HUES48 (cell line): ENCODE data around the gene TGFBR3.

ENCODE experiments used
- H3K27ac ChIP-seq: one replicate; pipeline ENCODE4 v1.7.0; 2013; ENCODE audit warnings: low read depth, low read length, inconsistent platforms
- H3K27me3 ChIP-seq: 2 replicates; pipeline ENCODE4 v1.6.1; 2013; ENCODE audit warnings: mild to moderate bottlenecking, low read length; ENCODE audit not compliant: control insufficient read depth, insufficient read depth
- H3K36me3 ChIP-seq: 2 replicates; pipeline ENCODE4 v1.6.1; 2013; ENCODE audit warnings: low read length; ENCODE audit not compliant: control insufficient read depth, insufficient read depth
- H3K4me1 ChIP-seq: 2 replicates; pipeline ENCODE4 v1.6.1; 2013; ENCODE audit warnings: mild to moderate bottlenecking, low read length; ENCODE audit not compliant: control insufficient read depth, insufficient read depth
- H3K4me3 ChIP-seq: 2 replicates; pipeline ENCODE4 v1.5.1; 2013; ENCODE audit warnings: mild to moderate bottlenecking, low read depth, low read length
- H3K9ac ChIP-seq: 2 replicates; pipeline ENCODE4 v1.6.1; 2013; ENCODE audit warnings: mild to moderate bottlenecking, low read depth, low read length, moderate library complexity
- H3K9me3 ChIP-seq: 2 replicates; pipeline ENCODE4 v1.6.1; 2013; ENCODE audit warnings: low read length; ENCODE audit not compliant: control insufficient read depth, insufficient read depth

The TGFBR3 gene

GRCh38 chr1:91821126-91821868 is 64.7 kb downstream of the TGFBR3 start:
- Histone ChIP-seq H3K9me3 (no peaks in the 10 kb centered on the region), H3K27ac (no peak overlapping the region), H3K36me3 (no peaks in the 10 kb centered on the region), H3K4me3 (no peak overlapping the region), H3K27me3 (no peaks in the 10 kb centered on the region), H3K9ac (no peak overlapping the region), H3K4me1 (peaks cover 8% of the 10 kb centered on the region; the same call in 1 of the 2 replicates)

DNA sequence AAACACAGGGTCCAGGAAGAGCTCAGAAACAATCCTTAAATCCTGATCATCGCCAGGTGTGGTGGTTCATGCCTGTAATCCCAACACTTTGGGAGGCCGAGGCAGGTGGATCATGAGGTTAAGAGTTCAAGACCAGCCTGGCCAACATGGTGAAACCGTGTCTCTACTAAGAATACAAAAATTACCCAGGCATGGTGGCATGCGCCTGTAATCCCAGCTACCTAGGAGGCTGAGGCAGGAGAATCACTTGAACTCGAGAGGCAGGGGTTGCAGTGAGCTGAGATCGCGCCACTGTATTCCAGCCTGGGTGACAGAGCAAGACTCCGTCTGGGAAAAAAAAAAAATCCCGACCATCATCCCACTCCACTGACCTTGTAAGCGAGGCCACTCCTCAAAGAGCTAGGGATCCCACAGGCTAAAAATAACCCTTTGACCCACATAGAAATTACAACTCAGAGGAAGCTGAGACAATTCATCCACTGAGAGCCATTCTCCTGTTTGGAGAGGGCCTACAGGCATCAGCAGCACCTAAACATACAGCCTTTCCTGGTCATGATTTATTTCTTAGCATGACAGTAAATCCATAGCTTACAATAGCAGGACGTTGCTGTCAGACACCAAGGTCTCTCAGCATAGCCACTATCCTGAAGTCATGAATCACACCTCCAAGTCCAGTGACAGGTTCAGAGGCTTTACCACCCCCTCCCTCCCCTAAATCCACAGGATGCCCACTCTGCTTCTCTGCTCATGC is 66.7 kb downstream of the TGFBR3 start:
- no peak overlapping the region for H3K4me3 ChIP-seq
- no peaks in the 10 kb centered on the region for H3K36me3 ChIP-seq
- no peak overlapping the region for H3K27ac ChIP-seq
- no peak overlapping the region for H3K9ac ChIP-seq
- H3K4me1 ChIP-seq: peaks cover 8% of the 10 kb centered on the region; the same call in 1 of the 2 replicates
- H3K9me3 ChIP-seq: no peaks in the 10 kb centered on the region
- no peaks in the 10 kb centered on the region for H3K27me3 ChIP-seq

DNA sequence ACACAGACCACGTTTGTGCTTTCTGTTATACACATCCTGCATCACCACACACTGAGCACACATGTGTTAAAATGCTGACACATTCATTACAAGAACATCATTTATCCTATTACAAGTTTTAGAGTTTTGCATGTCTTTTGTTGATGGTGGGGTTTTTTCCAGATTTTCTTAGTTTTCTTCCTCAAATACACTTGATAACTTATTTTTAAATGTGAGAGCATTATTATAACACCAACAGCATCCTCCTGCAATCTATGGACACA is 67.3 kb downstream of the TGFBR3 start:
- Histone ChIP-seq H3K9me3 (no peaks in the 10 kb centered on the region), H3K9ac (no peak overlapping the region), H3K27me3 (no peaks in the 10 kb centered on the region), H3K36me3 (no peaks in the 10 kb centered on the region), H3K4me1 (peaks cover 13% of the 10 kb centered on the region; the same call in 1 of the 2 replicates), H3K4me3 (no peak overlapping the region), H3K27ac (no peak overlapping the region)

- no peak overlapping the region for H3K9ac ChIP-seq
- no peak overlapping the region for H3K27ac ChIP-seq
These were observed 68.6 kb downstream of the TGFBR3 start for GRCh38 chr1:91817211-91817905.

DNA sequence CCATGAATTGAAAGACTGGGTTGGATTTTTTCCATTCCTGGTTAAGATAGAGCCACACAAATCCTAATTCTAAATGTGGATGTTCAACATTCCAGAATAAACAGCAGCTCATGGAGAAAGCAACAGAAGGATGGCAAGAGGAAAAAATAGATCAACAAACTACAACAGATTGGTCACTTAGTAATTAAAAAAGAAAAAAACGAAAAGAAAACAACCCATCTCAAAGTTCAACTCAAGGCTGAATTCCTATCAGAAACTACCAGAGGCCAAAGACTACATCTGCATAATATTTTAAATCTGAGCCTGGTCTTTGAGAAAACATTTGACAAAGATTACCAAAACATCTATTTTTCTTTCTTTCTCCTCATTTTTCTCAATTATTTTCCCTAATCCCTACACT is 69.9 kb downstream of the TGFBR3 start:
- H3K4me1 ChIP-seq: peaks cover 22% of the 10 kb centered on the region; the same call in 1 of the 2 replicates
- no peak overlapping the region for H3K9ac ChIP-seq
- no peak overlapping the region for H3K27ac ChIP-seq
- no peaks in the 10 kb centered on the region for H3K36me3 ChIP-seq
- H3K9me3 ChIP-seq: no peaks in the 10 kb centered on the region
- no peaks in the 10 kb centered on the region for H3K27me3 ChIP-seq
- H3K4me3 ChIP-seq: no peak overlapping the region

More at GRCh38 chr1:91817211-91817905, 68.6 kb downstream of the TGFBR3 start:
- Histone ChIP-seq H3K27me3 (no peaks in the 10 kb centered on the region), H3K36me3 (no peaks in the 10 kb centered on the region), H3K4me1 (peaks cover 14% of the 10 kb centered on the region; the same call in 1 of the 2 replicates), H3K9me3 (no peaks in the 10 kb centered on the region), H3K4me3 (no peak overlapping the region)

DNA sequence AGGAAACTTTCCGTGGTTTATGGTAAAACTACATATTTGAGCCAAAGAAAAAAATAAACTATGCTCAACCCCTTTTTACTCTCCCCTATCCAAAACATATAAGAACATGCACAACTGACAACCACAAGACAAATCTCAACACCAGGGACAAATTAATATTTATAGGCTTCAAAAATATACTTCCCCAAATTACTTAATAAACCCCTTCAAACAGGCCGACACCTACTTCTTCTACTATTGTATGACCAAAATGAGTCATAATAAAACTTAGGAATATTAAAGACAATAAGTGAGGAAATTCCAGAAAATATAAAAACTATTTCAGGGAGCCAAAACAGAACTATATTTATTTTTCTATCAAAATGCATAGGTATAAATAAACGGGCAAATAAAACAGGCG is 71.5 kb downstream of the TGFBR3 start:
- Histone ChIP-seq H3K9me3 (no peaks in the 10 kb centered on the region), H3K9ac (no peak overlapping the region), H3K4me3 (no peak overlapping the region), H3K27me3 (no peaks in the 10 kb centered on the region), H3K4me1 (peaks cover 22% of the 10 kb centered on the region; the same call in 1 of the 2 replicates), H3K36me3 (no peaks in the 10 kb centered on the region), H3K27ac (no peak overlapping the region)

DNA sequence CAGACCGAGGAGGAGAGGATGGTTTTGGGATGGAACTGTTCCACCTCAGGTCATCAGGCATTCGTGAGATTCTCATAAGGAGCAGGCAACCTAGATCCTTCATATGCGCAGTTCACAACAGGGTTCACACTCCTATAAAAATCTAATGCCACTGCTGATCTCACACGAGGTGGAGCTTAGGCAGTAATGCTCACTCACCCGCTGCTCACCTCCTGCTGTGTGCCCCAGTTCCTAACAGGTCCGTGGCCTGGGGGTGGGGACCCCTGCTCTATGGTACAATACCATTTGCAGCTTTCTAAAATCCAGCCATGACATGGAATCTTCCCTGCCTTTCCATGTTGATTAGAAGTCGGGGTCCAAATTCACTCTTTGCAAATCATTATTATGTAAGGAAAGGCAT is 72.1 kb downstream of the TGFBR3 start:
- no peaks in the 10 kb centered on the region for H3K36me3 ChIP-seq
- no peaks in the 10 kb centered on the region for H3K9me3 ChIP-seq
- no peaks in the 10 kb centered on the region for H3K27me3 ChIP-seq
- H3K4me1 ChIP-seq: peaks cover 22% of the 10 kb centered on the region; the same call in 1 of the 2 replicates
- no peak overlapping the region for H3K4me3 ChIP-seq
- H3K27ac ChIP-seq: no peak overlapping the region
- no peak overlapping the region for H3K9ac ChIP-seq

DNA sequence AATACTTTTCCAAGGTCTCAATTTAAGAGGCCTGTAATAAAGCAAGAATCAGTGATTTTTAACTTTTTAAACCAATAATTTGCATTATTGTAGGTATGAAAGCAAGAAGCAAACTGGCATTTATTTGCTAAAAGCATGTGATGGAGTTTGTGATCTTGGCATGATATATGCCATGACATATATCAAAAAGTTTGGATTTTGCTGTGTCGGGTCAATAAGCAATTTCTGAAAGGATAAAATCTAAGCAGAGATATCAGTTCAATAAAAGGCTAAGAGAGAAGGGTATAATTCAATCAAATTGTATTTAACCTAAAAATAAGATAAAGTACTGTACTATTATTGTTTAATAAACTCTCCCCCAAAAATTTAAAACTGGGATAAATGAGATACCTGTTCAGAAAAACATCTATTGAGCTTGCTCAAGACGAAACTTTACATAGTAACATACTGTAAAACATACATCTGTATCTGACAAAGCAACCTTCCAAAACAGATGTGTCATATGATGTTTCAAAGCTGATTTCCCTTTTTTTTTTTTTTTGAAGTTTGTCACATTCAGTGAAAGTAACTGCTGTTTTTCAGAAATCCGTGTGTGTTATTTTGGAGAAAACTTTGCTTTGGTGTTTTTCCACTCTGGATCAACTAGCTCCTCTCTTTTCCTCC is 74.5 kb downstream of the TGFBR3 start:
- Histone ChIP-seq H3K9me3 (no peaks in the 10 kb centered on the region), H3K27ac (no peak overlapping the region), H3K9ac (no peak overlapping the region), H3K4me3 (no peak overlapping the region), H3K4me1 (peaks cover 17% of the 10 kb centered on the region; the same call in 1 of the 2 replicates), H3K27me3 (no peaks in the 10 kb centered on the region), H3K36me3 (no peaks in the 10 kb centered on the region)

- H3K4me1 ChIP-seq: peaks cover 17% of the 10 kb centered on the region
- no peaks in the 10 kb centered on the region for H3K27me3 ChIP-seq
- no peak overlapping the region for H3K9ac ChIP-seq
- H3K27ac ChIP-seq: no peak overlapping the region
- no peaks in the 10 kb centered on the region for H3K36me3 ChIP-seq
- no peaks in the 10 kb centered on the region for H3K9me3 ChIP-seq
- H3K4me3 ChIP-seq: no peak overlapping the region
These were observed 76.6 kb downstream of the TGFBR3 start for GRCh38 chr1:91809317-91809716.

- Histone ChIP-seq H3K27ac (no peak overlapping the region), H3K27me3 (no peaks in the 10 kb centered on the region), H3K4me1 (peaks cover 10% of the 10 kb centered on the region), H3K36me3 (no peaks in the 10 kb centered on the region), H3K4me3 (no peak overlapping the region), H3K9ac (no peak overlapping the region), H3K9me3 (no peaks in the 10 kb centered on the region)
These were observed 77.9 kb downstream of the TGFBR3 start for GRCh38 chr1:91807921-91808620.
